HepG2 (cell line): ENCODE measurements around the gene ADI1. TPM values are rescaled to one million over a fixed set of nuclear protein-coding genes. Genes with fewer than 3 reads are reported as not detected.
A peak's percentile ranks its signal among the peaks of the same experiment; 100 is the strongest.

Source experiments
- CREBL2 ChIP-seq: sonication (generic); formaldehyde crosslinking; IDR thresholded peaks from 2 replicates; pipeline ENCODE4 v1.8.1; 2023; ENCODE audit warnings: missing genetic modification reagents, mild to moderate bottlenecking, borderline replicate concordance
- FIP1L1 ChIP-seq: fragments of 200-400 bp; formaldehyde crosslinking; IDR thresholded peaks from 2 replicates; pipeline ENCODE4 v1.6.1; 2018; ENCODE audit warnings: low read depth, mild to moderate bottlenecking, low read length, moderate library complexity, borderline replicate concordance; ENCODE audit not compliant: insufficient read depth
- FOXO1 ChIP-seq: sonication (generic); formaldehyde crosslinking; IDR thresholded peaks from 2 replicates; pipeline ENCODE4 v1.4.0; 2020; ENCODE audit warnings: missing genetic modification reagents
- PATZ1 ChIP-seq: sonication (generic); formaldehyde crosslinking; IDR thresholded peaks from 2 replicates; pipeline ENCODE4 v1.4.0; 2020; ENCODE audit warnings: missing genetic modification reagents
- SCMH1 ChIP-seq: sonication (generic); formaldehyde crosslinking; IDR thresholded peaks from 2 replicates; pipeline ENCODE4 v1.9.0; 2021; ENCODE audit warnings: missing genetic modification reagents, mild to moderate bottlenecking, borderline replicate concordance
- TAF1 ChIP-seq: sonication (generic); formaldehyde crosslinking; IDR thresholded peaks from 2 replicates; pipeline ENCODE4 v1.4.0; 2020; ENCODE audit warnings: missing genetic modification reagents
- TEAD2 ChIP-seq: sonication (generic); formaldehyde crosslinking; IDR thresholded peaks from 2 replicates; pipeline ENCODE4 v1.9.0; 2021; ENCODE audit warnings: missing genetic modification reagents
- U2AF1 ChIP-seq: fragments of 200-400 bp; formaldehyde crosslinking; optimal IDR thresholded peaks from 2 replicates; pipeline ENCODE3; 2017; ENCODE audit warnings: mild to moderate bottlenecking, low read depth, low read length
- ZBTB3 ChIP-seq: sonication (generic); formaldehyde crosslinking; IDR thresholded peaks from 2 replicates; pipeline ENCODE4 v1.4.0; 2020; ENCODE audit warnings: low read depth, mild to moderate bottlenecking, moderate library complexity, missing genetic modification reagents, borderline replicate concordance
- ZNF407 ChIP-seq: sonication (generic); formaldehyde crosslinking; IDR thresholded peaks from one replicate; pipeline ENCODE4 v1.5.1; 2020; ENCODE audit warnings: mild to moderate bottlenecking, missing genetic modification reagents; ENCODE audit errors: not compliant biosample characterization
- ZNF552 ChIP-seq: sonication (generic); formaldehyde crosslinking; IDR thresholded peaks from 2 replicates; pipeline ENCODE4 v1.9.0; 2022; ENCODE audit warnings: missing genetic modification reagents, mild to moderate bottlenecking, borderline replicate concordance
- ZNF709 ChIP-seq: sonication (generic); formaldehyde crosslinking; IDR thresholded peaks from 2 replicates; pipeline ENCODE4 v1.5.0; 2020; ENCODE audit warnings: mild to moderate bottlenecking, missing genetic modification reagents
- ZNF788 ChIP-seq: sonication (generic); formaldehyde crosslinking; IDR thresholded peaks from 2 replicates; pipeline ENCODE4 v1.5.0; 2020; ENCODE audit warnings: mild to moderate bottlenecking, missing genetic modification reagents, borderline replicate concordance
- ZSCAN22 ChIP-seq: sonication (generic); formaldehyde crosslinking; IDR thresholded peaks from 2 replicates; pipeline ENCODE4 v1.4.0; 2020; ENCODE audit warnings: mild to moderate bottlenecking, missing genetic modification reagents
- polyA plus RNA-seq, 8 experiments: library from polyadenylated mRNA; depleted of rRNA in 3 of 8; stranded (reverse) in 7 of 8; unstranded in 1 of 8; fragments of >200 nt; fragmentation: Illumina TruSeq in 4 of 8; extraction: Trizol in 4 of 8; gene quantifications; 2 replicates each; pipeline versions ENCODE4 v1.2.1 to v1.2.3, GENCODE V29; 2011 to 2016; ENCODE audit warnings: low read depth in 4 of 8, missing spikeins in 1 of 8, mixed read lengths in 1 of 8; ENCODE audit not compliant: insufficient read depth in 1 of 8
- total RNA-seq, 5 experiments: library from RNA; depleted of rRNA; stranded (reverse); fragments of >200 nt; fragmentation: Illumina TruSeq; extraction: Trizol; gene quantifications; 2 replicates each; pipeline ENCODE4 v1.2.3, GENCODE V29; 2016; ENCODE audit warnings: low read depth in 1 of 5
- TF ChIP-seq, protein P1 (sequence below): sonication (generic); formaldehyde crosslinking; IDR thresholded peaks from 2 replicates; pipeline ENCODE4 v1.5.0; 2020; ENCODE audit warnings: missing genetic modification reagents

ADI1 gene
- total and polyA plus RNA-seq, 2 of the 13 experiments (the other 11 are each of a cell fraction or from before 2014, with no cell fraction given): 28.7 to 123 TPM

DNA sequence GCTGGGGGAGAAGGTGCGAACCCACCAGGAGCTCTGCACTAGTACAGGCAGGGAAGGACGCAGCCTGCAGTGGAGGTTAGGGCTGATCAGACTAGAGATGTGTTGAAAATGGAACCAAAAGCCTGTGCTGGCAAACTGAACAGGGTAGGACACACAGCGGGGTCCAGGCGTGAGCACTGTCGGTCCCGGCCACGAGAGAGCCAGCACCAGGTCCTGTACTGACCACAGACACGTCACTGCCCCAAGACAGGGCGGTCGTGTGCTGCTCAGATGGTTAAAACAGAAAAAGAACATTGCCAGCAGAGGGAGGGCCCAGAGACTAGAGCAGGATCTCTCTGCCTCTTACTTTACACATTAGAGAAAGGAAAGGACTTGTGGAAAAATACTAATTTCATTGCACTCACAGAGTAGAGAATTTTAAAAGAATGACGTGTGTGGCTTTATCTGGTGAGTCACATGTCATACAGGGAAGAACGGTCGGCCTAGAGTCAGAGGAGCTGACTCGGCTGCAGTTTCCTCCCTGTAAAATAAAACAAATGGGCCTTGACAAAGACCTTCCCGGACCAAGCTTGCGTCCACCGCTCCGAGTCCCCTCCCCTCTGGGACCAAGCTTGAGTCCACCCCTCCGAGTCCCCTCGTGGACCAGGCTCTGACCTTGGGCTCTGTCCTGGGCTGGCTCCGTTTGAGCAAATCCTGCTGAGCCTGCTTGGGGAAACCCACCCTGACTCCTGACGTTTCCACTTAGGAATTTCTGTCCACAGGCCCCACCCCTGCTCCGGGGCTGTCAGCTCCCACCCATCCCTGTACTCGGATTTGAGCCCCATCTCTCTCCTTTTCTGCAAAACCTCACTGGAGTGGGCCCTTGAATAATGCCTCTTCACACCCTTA is 16.7 kb upstream of the ADI1 start (continued):
- TF ChIP-seq CREBL2 (CRISPR knock-in tag): 0 out of 2 replicates have a peak, but pooled peaks have one; percentile 39
- TF ChIP-seq SCMH1 (CRISPR knock-in tag): no peak
- peak; percentile 32 for TF ChIP-seq ZNF407 (CRISPR knock-in tag)
- no peak for TF ChIP-seq TEAD2
- peak; percentile 58; the same call in 1 of the 2 replicates for TF ChIP-seq ZNF788
- TF ChIP-seq U2AF1: peak; percentile 91
- no peak for TF ChIP-seq ZBTB3 (CRISPR knock-in tag)
- TF ChIP-seq, protein P1, sequence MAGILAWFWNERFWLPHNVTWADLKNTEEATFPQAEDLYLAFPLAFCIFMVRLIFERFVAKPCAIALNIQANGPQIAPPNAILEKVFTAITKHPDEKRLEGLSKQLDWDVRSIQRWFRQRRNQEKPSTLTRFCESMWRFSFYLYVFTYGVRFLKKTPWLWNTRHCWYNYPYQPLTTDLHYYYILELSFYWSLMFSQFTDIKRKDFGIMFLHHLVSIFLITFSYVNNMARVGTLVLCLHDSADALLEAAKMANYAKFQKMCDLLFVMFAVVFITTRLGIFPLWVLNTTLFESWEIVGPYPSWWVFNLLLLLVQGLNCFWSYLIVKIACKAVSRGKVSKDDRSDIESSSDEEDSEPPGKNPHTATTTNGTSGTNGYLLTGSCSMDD (CRISPR knock-in tag): no peak
- TF ChIP-seq PATZ1 (CRISPR knock-in tag): 0 out of 2 replicates have a peak, but pooled peaks have one; percentile 32
- TF ChIP-seq FOXO1: no peak; the same call in 1 of the 2 replicates
- TF ChIP-seq ZSCAN22 (CRISPR knock-in tag): no peak
- no peak for TF ChIP-seq FIP1L1
- peak; percentile 98; the same call in 1 of the 2 replicates for TF ChIP-seq ZNF552
- TF ChIP-seq ZNF709 (CRISPR knock-in tag): no peak
- TF ChIP-seq TAF1: peak; percentile 68; the same call in 1 of the 2 replicates
